ENCODE data around the gene ETFDH. TPM values are rescaled to one million over a fixed set of nuclear protein-coding genes. Genes with fewer than 3 reads are reported as not detected.
A peak's percentile ranks its signal among the peaks of the same experiment; 100 is the strongest.
"Not testable (repeated sequence)": the region's sequence is repeated elsewhere in the genome, so short reads cannot be mapped to it uniquely, and the experiment has no call there.

Gene ETFDH
- polyA plus RNA-seq, 4 donors, result 30.7 to 35.9 (median 32.5) TPM

DNA sequence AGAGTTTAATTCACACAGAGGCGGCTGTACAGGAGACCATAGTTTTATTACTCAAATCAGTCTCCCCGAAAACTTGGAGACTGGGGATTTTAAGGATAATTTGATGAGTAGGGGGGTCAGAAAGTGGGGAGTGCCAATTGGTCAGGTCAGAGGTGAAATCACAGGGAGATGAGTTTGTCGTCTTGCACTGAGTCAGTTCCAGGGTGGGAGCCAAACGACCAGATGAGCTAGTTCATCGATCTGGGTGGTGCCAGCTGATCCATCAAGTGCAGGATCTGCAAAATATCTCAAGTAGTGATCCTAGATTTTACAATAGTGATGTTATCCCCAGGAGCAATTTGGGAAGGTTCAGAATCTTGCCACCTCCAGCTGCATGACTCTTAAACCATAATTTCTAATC lies 4.0 kb downstream of the ETFDH start:
- no peak for DNase-seq (ENCODE audit: low read depth in 4 of 4, low spot score in 3 of 4)

DNA sequence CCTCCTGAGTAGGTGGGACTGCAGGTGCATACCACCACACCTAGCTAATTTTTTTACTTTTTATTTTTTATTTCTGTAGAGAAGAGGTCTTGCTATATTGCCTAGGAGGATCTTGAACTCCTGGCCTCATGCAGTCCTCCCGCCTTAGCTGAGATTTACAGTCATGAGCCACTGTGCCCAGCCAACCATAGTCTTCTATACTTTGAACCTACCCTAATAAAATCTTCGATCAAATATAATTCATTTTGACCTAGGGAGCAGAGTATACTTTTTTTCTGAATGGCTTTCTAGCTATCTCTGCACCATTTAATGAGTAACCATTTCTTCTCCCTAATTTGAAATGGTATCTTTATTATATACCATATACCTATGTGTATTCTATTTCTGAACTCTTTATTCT lies 6.7 kb downstream of the ETFDH start:
- DNase-seq (ENCODE audit: low read depth in 4 of 4, low spot score in 3 of 4), result no peak

DNA sequence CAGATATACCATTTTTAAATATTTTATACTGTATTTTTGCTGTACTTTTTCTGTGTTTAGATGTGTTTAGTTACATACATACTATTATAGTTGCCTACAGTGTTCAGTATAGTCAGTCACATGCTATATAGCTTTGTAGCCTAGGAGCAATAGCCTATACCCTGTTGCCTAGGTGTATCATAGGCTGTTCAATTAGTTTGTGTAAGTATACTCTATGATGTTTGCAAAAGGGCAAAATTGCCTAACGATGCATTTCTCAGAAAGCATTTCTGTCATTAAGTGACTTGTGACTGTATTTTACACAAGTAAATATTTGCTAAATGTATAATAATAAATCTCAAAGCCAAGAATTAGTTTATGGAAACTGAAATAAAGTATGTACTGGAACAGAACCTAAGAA lies 9.5 kb downstream of the ETFDH start:
- no peak for DNase-seq (ENCODE audit: low read depth in 4 of 4, low spot score in 3 of 4)

DNA sequence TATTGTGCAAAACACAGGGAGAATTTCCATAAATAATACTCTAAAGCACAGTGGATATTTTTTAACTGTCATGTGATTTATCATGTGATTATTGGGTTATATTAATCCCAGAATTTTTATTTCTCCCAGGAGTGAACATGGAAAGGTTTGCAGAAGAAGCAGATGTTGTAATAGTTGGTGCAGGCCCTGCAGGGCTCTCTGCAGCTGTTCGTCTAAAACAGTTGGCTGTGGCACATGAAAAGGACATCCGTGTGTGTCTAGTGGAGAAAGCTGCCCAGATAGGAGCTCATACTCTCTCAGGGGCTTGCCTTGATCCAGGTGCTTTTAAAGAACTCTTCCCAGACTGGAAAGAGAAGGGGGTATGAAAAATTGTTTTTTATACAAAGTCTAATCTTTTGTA lies 10.0 kb downstream of the ETFDH start:
- no peak for DNase-seq (ENCODE audit: low read depth in 4 of 4, low spot score in 3 of 4)

DNA sequence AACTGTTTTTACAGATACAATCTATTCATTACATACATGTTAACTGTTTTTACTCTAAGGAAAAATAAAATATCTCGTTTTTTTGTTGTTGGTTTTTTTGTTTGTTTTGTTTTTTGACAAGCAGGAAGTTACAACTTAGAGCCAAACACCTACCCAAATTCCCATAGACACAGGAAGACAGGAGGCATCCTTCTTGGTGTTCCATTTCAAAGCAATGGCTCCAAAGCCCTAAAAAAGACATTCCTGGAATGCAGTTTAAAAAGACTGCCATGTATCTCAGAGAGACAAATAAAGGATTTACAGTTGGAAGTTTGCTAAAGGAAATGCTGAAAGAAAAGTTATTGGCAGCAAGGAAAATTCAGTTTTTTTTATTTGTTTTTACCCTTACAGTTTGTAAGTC lies 16.7 kb downstream of the ETFDH start:
- DNase-seq (ENCODE audit: low read depth in 4 of 4, low spot score in 3 of 4), result no peak

DNA sequence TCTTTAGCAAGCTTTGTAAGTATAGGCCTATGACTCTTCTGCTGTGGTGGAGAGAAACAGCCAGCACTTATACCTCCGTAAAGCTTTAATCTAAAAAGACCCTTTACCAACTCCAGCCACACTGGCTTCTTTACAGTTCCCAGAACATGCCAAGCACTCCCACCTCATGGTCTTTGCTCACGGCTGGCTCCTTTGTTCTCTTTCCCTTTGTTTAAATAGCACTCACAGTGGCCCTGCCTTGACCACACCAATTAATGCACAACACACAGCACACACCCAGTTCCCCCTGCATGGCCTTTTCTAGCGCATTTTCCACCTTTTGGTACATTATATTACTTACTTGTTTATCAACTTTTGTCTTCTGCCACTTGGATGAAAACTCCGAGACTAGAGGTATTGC lies 32.2 kb downstream of the ETFDH start:
- no peak for DNase-seq (ENCODE audit: low read depth in 4 of 4, low spot score in 3 of 4)

DNA sequence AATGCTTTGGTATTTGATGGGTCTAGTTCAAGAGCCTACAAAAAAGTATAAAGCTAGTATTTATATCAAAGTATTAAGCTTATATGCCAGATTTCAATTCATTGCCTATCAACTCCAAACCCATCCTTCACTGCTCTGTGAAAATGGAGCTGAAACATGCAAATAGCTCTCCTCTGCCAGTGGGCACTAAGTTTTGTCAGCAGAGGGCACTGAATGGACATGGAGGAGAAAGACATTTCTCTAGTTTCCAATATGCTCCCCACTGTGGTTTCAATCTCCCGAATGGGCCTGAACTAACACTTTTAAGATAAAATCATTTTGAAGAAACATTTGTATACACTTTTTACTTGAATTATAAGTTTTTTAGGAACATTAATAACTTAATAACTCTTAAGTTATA lies 38.7 kb downstream of the ETFDH start:
- no peak for DNase-seq (ENCODE audit: low read depth in 4 of 4, low spot score in 3 of 4)

DNA sequence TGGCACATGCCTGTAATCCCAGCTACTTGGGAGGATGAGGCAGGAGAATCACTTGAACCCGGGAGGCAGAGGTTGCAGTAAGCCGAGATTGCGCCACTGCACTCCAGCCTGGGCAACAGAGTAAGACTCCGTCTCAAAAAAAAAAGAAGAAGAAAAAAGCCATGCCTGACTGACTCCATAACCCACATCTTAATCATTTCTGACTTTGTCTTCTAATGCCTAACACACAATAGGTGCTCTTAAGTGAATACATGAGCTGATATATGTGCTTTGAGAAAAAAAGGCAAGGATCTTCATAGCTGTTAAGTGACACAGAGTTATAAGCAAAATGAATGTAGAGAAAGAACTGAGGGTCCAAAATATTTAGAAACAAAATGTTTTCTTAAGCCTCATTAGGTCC lies 40.5 kb downstream of the ETFDH start:
- not testable (repeated sequence) for DNase-seq (ENCODE audit: low read depth in 4 of 4, low spot score in 3 of 4)

DNA sequence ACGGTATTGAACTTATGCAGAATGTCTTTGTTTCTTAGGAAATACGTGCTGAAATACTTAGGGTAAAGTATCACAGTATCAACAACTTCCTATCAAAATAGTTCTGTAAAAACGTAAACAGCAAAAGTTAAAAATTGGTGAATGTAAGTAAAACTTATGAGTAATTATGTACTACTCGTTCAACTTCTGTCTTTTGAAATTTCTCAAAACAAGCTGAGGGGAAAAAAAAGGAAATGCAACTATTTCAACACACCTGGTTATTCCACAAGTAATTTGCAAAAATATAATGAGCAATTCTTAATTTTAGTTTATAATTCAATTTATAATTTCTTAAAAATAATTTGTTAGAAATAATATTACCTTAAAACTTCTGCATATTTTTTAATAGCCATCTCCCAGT lies 42.8 kb downstream of the ETFDH start:
- no peak for DNase-seq (ENCODE audit: low read depth in 4 of 4, low spot score in 3 of 4)

DNA sequence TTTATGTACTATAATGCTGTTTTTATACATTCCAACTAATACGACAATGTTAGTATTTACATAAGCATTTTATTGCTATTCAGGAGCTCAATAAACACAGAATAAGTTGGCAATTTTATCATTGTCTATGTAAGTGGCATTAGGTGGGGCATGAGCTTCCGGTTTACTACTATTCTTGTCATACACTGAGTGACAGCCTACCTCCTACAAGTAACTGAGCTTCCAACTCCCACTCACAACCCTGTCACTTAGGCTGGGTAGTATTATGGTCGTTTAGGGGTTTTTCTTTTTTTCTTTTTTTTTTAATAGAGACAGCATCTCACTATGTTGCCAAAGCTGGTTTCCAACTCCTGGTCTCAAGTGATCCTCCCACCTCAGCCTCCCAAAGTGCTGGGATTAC lies 43.7 kb downstream of the ETFDH start:
- no peak for DNase-seq (ENCODE audit: low read depth in 4 of 4, low spot score in 3 of 4)

DNA sequence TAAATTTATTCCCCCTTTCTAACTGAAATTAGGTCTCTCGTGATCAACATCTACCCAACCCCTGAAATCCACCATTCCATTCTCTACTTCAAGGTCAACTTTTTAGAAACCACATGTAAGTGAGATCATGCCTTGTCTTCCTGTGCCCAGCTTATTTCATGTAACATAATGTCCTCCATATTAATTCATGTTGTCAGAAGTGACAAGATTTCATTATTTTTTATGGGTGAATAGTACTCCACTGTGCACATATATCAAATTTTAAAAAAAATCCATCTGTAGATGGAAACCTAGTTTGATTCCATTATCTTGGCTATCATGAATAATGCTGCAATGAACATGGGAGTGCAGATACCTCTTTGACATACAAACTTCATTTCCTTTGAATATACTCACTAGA lies 49.6 kb downstream of the ETFDH start:
- no peak for DNase-seq (ENCODE audit: low read depth in 4 of 4, low spot score in 3 of 4)

DNA sequence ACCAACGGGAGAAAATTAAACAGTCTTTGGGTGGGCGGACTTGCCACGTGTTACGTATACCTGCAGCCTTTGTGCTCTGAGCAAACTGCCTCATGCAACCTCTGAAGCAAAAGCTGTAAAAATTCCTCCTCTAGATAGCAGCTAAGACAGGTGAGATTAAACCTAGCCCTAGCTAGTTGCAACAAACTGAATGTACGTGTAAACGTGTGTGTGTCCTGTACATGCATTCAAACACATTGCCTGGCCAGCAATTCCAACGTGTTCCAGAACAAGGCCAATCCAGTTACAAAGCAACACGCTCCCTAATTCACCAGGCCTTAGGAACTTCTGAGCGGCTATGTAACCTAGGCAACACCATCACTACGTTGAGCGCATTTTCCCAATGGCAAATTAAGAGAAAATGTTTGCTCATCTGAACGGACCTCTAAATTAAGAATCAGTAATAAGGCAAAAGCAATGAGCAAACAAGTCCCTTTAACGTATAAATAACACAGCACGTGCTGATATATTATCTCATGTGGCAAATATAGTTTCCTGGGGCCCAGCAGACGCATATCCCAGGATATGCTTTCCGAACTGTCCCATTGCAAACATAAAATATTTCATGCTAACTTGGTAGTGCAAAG lies 50.3 kb downstream of the ETFDH start:
- peak in 3 of 4 donors; percentile 10 to 23 (median 18) for DNase-seq (ENCODE audit: low read depth in 4 of 4, low spot score in 3 of 4)

DNA sequence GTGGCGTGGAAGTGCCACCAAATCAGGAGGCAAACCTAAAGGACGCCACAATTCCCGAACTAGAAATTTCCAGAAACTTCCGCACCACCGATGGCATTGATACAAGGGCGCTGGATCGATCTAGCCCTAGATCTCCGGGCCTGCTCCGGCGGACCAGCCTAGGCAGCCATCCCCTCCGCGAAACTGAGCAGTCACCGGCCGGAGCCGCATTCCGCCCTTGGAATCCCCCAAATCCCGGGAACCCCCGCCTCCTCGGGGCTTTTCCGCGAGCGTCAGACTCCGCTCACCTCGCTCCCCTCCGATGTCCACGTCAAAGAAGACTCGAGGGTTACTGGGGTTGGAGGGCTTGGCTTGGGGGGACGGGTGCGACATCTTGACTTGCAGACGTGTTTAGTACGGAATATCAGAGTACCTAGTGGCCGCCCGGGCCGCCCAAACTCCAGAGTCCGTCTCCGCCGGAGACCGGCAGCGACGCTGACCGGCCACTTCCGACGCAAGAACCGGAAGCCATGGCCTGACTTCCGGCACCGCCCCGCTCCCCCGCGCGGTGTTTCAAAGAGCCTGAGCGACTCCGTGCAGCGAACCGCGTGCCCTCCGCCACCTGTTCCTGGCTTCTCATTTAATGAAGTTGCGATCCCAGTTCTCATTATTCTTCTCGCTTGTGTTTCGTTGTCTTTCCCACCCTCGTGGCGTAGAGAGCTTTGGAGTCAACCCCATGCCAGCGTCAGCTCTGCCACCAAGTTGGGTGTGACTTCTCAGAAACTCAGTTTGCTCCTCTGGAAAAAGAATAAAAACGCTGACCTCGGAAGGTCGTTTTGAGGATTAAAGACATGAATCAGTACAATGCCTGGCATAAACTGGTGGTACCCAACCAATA lies 51.1 kb downstream of the ETFDH start, which contains the start of gene PPID:
Gene PPID, minus strand, starts transcription at position 480 of the 877 bp plus-strand sequence. Its CDS starts 108 bp downstream, at position 372.
- DNase-seq (ENCODE audit: low read depth in 4 of 4, low spot score in 3 of 4), result peak; percentile 58 to 80 (median 70)

DNA sequence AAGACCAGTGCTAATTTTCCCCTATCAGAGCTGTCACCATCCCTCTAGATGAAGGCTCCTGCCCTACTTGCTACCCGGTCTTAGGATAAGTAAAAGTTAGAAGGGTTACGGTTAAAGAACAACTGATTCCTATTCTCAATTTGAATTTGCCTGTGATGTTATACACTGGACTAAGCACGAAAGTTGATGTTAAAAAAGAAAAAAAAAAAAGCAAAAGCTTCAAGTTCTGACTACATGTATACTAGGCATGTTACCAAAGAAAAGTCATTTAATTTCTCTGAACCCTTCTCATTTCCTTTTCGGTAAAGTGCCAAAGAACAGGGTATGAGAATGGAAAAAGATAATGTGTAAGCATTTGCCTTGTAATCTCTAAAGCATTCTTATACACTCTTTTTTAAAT lies 52.5 kb downstream of the ETFDH start:
- no peak for DNase-seq (ENCODE audit: low read depth in 4 of 4, low spot score in 3 of 4)

DNA sequence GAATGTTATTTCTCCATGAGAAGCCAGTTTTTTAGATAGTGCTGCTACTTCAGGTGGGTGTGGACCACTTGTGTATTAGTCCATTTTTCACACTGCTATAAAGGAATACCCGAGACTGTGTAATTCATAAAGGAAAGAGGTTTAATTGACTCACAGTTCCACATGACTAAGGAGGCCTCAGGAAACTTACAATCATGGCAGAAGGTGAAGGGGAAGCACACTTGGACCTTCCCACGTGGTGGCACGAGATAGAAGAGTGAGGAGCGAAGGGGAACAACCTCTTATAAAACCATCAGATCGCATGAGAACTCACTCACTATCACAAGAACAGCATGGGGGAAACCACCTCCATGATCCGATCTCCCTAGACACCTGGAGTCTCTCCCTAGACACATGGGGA lies 54.5 kb downstream of the ETFDH start:
- DNase-seq (ENCODE audit: low read depth in 4 of 4, low spot score in 3 of 4), result no peak

DNA sequence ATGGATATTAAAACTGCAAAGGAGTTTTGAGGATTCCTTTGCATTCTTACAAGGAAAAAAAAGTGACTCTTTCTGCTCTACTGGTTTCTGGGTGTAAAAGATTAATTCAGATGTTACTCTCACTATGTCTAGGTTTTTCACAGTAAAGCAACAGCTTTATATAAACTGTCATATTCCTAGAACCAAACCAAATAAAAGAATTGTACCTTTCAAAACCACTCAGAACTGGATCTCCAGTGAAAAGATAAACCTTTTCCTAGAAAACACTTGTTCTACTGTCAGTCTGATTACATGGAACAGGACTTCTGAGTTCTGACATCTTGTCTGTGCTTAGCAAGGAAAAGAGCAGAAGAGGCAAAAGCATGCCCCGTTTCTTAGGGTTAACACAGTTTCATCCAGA lies 56.1 kb downstream of the ETFDH start:
- DNase-seq (ENCODE audit: low read depth in 4 of 4, low spot score in 3 of 4), result no peak

DNA sequence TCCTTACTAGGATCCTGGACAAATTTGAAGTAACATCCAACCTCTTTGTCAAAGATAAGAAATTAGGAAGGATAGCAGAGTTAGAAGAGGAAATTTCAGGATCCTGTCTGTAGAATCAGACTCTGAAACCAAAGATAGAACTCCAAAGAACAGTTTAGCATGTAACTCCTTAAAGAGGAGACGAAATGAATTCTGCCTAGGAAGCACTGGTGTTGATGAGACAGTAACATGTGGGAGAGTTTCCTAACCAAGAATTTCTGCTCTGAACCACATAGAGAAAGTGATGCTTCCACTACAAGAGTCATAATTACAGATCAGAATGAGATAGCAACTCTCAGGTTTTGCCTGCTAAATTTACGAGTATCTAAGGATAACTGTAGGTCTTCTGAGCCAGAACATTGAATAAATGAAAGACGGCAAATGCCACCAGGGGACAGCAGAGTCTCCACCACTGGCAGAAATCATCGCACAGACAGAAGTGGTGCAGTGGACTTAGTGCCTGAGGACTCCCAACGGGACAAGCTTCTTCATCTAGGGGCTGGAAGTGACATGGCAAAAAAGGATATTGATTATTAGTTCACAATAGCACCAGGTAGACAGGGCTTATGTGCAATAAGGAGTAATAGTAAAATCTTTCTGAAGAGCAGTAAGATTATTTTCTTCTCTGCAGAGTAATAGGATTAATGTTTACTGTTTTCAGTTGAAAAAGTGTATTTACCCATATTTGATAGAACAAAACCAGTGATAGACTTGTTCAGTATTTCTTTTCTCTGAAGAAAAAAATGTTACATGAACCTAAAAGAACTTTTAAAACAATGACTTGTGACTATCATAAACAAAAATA lies 57.8 kb downstream of the ETFDH start:
- DNase-seq (ENCODE audit: low read depth in 4 of 4, low spot score in 3 of 4), result peak in 3 of 4 donors; percentile 33 to 42 (median 36)

DNA sequence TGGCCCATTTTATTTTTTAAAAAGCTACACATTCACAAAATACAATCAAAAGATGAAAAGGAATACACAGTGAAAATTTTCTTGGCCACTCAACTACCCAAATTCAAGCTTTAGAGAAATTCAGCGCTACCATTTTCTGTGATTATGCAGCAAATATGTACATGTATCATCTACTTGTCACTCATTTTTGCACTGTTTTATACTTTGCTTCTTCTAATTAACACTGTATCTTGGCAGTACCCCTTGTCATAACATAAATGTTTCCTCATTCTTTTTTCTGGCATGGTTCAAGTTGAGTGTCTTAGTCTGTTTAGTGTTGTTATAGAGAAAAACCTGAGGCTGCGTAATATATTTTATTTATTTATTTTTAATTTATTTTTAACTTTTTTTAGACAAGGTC lies 66.8 kb downstream of the ETFDH start:
- DNase-seq (ENCODE audit: low read depth in 4 of 4, low spot score in 3 of 4), result no peak

DNA sequence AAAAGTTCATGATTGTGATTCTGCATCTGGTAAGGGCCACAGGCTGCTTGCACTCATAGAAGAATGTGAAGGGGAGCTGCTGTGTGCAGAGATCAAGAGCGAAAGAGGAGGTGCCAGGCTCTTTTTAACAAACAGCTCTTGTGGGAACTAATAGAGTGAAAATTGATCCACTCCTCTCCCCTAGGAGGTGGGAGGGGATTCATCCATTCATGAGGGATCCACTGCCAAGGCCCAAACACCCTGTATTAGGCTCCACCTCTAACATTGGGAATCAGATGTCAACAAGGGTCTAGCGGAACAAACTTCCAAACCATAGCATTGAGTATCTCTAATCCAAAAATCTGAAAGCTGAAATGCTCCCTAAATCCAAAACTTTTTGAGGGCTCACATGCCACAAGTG lies 67.5 kb downstream of the ETFDH start:
- DNase-seq (ENCODE audit: low read depth in 4 of 4, low spot score in 3 of 4), result no peak

DNA sequence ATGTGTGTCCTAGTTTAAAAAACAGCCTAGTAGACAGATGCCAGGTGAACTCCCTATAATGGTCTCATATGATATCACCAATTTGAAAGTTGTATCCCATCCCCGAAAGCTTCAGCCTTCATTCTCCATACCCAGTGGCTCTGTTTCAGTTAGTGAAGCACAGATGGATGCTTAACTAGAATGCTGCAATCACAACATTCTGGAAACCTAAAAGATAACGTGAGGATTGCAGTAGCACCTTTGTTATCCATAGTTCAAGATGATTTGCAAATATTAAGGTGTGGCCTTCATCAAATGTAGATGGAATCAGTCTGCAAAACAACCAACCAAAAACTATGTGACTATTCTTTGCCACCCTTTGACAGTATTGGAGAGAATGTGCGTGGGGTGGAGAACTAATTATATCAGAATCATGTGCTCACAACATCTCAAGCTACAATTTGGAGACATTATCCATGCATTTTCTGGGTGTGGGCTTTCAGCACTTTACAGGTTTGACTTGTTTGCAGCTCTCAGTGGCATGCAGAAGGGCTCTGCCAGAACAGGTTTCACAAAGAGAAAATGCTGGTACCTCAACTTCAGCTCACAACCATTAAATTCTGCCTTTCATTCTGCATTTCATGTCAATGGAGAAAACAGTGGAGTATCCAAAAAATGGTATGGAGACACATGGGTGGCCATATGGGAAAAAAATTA lies 69.4 kb downstream of the ETFDH start:
- DNase-seq (ENCODE audit: low read depth in 4 of 4, low spot score in 3 of 4), result no peak

DNA sequence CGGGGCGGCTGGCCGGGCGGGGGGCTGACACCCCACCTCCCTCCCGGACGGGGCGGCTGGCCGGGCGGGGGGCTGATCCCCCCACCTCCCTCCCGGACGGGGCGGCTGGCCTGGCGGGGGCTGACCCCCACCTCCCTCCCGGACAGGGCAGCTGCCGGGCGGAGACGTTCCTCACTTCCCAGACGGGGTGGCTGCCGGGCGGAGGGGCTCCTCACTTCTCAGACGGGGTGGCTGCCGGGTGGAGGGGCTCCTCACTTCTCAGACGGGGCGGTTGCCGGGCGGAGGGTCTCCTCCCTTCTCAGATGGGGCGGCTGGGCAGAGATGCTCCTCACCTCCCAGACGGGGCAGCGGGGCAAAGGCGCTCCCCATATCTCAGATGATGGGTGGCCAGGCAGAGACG lies 74.4 kb downstream of the ETFDH start:
- DNase-seq (ENCODE audit: low read depth in 4 of 4, low spot score in 3 of 4), result not testable (repeated sequence)

Measured in right renal pelvis (tissue), 4 donors.